ENCODE data around the gene KPTN.

DNA sequence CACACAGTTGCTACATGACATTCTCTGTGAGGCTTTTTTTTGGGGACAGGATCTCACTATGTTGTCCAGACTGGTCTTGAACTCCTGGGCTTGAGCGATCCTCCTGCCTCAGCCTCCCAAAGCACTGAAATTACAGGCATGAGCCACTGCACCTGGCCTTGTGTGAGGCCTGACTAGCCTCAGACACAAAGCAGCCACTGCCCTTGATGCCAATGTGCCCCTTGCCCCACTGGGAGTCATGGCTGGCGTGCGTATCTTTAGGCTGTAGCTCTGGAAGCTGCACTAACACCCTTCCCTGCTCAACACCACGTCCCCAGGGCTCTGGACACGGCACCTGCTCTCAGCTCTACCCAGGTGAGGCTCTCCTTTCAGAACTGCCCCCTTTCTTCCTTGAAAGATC is 14.5 kb upstream of the KPTN start:
- TF ChIP-seq CTCF (conservative IDR thresholded peaks at IDR 0.05; ENCODE audit: low read depth, low read length) (no peak), EZH2phosphoT487 (IDR thresholded peaks at IDR 0.05; ENCODE audit: borderline replicate concordance, low read length) (no peak), EZH2 (IDR thresholded peaks at IDR 0.05; ENCODE audit: low read length, unreplicated experiment) (no peak)

Measured in PC-3 (cell line).